ENCODE measurements around the gene KIF5B.

GRCh38 chr10:31980471-31980870 is 75.8 kb downstream of the KIF5B start:
- TF ChIP-seq CTCF (conservative IDR thresholded peaks at IDR 0.05; ENCODE audit: low read depth, low read length) (no peak), USF2 (IDR thresholded peaks at IDR 0.05; ENCODE audit: low read depth, low read length) (no peak), POLR2A (IDR thresholded peaks at IDR 0.05; ENCODE audit: low read depth, low read length) (no peak), RAD21 (IDR thresholded peaks at IDR 0.05; ENCODE audit: low read length) (no peak), NFE2L2 (IDR thresholded peaks at IDR 0.05; ENCODE audit: low read depth, low read length) (no peak), RCOR1 (IDR thresholded peaks at IDR 0.05; ENCODE audit: insufficient replicate concordance, low read length) (no peak), CEBPB (IDR thresholded peaks at IDR 0.05; ENCODE audit: low read depth, low read length) (no peak), FOS (IDR thresholded peaks at IDR 0.05; ENCODE audit: low read depth, low read length) (no peak), ELK1 (IDR thresholded peaks at IDR 0.05; ENCODE audit: borderline replicate concordance, low read depth, low read length) (no peak), RFX5 (IDR thresholded peaks at IDR 0.05; ENCODE audit: low read depth, low read length) (no peak), MXI1 (IDR thresholded peaks at IDR 0.05; ENCODE audit: borderline replicate concordance, low read depth, low read length) (no peak), BHLHE40 (IDR thresholded peaks at IDR 0.05; ENCODE audit: low read depth, low read length) (no peak), SMC3 (IDR thresholded peaks at IDR 0.05; ENCODE audit: low read depth, low read length) (no peak), MAFK (IDR thresholded peaks at IDR 0.05; ENCODE audit: low read depth, low read length) (no peak)
